Body of pancreas (tissue), 4 donors: ENCODE results near the gene GCLM.

Source experiments
- POLR2A ChIP-seq, 3 donors: fragments of 450-650 bp; IDR thresholded peaks; one replicate each; pipeline ENCODE4 v1.6.1; 2016; ENCODE audit warnings: antibody characterized with exemption in 3 of 3, mild to moderate bottlenecking in 2 of 3
- TF ChIP-seq, protein P1 (sequence below), 7 experiments: fragments of 450-650 bp in 4 of 7; fragments of 200-600 bp in 3 of 7; sonication (generic) in 3 of 7; IDR thresholded peaks; one replicate each; pipeline ENCODE4 v1.5.1; 2016 to 2019; ENCODE audit warnings: antibody characterized with exemption in 7 of 7

DNA sequence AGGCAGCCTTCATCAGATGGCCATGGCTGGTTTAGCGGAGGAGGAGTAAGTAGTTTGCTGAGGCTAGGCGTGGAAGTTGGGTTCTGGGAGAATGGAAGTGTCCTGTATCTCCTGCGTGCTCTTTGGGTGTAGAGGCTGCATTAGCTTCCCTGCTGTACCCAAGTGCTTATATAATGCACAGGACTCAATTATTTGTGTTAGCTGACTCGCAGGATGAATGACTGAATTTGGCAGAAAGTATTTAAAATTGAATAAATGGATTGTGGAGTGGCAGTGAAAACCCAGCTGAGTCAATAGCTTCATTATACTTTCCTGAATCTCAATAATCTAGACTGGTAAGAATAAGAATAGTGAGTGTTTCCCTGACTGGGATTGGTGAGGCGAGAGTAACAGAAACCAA, 44.0 kb downstream of the GCLM start:
- TF ChIP-seq, protein P1, sequence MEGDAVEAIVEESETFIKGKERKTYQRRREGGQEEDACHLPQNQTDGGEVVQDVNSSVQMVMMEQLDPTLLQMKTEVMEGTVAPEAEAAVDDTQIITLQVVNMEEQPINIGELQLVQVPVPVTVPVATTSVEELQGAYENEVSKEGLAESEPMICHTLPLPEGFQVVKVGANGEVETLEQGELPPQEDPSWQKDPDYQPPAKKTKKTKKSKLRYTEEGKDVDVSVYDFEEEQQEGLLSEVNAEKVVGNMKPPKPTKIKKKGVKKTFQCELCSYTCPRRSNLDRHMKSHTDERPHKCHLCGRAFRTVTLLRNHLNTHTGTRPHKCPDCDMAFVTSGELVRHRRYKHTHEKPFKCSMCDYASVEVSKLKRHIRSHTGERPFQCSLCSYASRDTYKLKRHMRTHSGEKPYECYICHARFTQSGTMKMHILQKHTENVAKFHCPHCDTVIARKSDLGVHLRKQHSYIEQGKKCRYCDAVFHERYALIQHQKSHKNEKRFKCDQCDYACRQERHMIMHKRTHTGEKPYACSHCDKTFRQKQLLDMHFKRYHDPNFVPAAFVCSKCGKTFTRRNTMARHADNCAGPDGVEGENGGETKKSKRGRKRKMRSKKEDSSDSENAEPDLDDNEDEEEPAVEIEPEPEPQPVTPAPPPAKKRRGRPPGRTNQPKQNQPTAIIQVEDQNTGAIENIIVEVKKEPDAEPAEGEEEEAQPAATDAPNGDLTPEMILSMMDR (IDR thresholded peaks at IDR 0.05) = no peak
- no peak for TF ChIP-seq POLR2A (IDR thresholded peaks at IDR 0.05)
